ENCODE measurements around the gene MCF2L2. TPM values are rescaled to one million over a fixed set of nuclear protein-coding genes. Genes with fewer than 3 reads are reported as not detected.
"Not testable (repeated sequence)": the region's sequence is repeated elsewhere in the genome, so short reads cannot be mapped to it uniquely, and the experiment has no call there.

The MCF2L2 gene
- total and polyA plus RNA-seq, 3 donors from 2014 or later: 6.8 to 24.2 (median 14.6) TPM

- H3K27ac ChIP-seq: no peak overlapping the region
Measured at GRCh38 chr3:183375787-183376186, 52.6 kb downstream of the MCF2L2 start.

GRCh38 chr3:183375337-183375736 lies 53.1 kb downstream of the MCF2L2 start:
- no peak for DNase-seq
- Histone ChIP-seq H3K4me3 (no peak overlapping the region), H3K36me3 (ENCODE audit: low read depth, missing control alignments) (no peaks in the 10 kb centered on the region), H3K27ac (no peak overlapping the region), H3K4me1 (no peaks in the 10 kb centered on the region), H3K9me3 (no peaks in the 10 kb centered on the region), H3K27me3 (no peaks in the 10 kb centered on the region)
- intact Hi-C loops (cut with DNase I; ENCODE audit: low total_unique reads): no loop called here
- WGBS, 2 donors: 89% methylated on average over 6 of the region's 6 CpGs
- TF ChIP-seq POLR2A (IDR thresholded peaks at IDR 0.05): no peak

More at GRCh38 chr3:183375787-183376186, 52.6 kb downstream of the MCF2L2 start:
- H3K4me1 ChIP-seq: no peaks in the 10 kb centered on the region
- no peaks in the 10 kb centered on the region for H3K27me3 ChIP-seq
- TF ChIP-seq POLR2A (IDR thresholded peaks at IDR 0.05) (no peak), CTCF (IDR thresholded peaks at IDR 0.05) (no peak)
- DNase-seq: no peak
- WGBS, 2 donors: 80 to 85% methylated on average over 5 of the region's 5 CpGs
- H3K9me3 ChIP-seq: no peaks in the 10 kb centered on the region
- intact Hi-C loops (cut with DNase I; ENCODE audit: low total_unique reads): no loop called here
- no peaks in the 10 kb centered on the region for H3K36me3 ChIP-seq (ENCODE audit: low read depth, missing control alignments)
- H3K4me3 ChIP-seq: no peak overlapping the region

- Histone ChIP-seq H3K27me3 (no peaks in the 10 kb centered on the region), H3K27ac (no peak overlapping the region), H3K36me3 (ENCODE audit: low read depth, missing control alignments) (no peaks in the 10 kb centered on the region), H3K9me3 (no peaks in the 10 kb centered on the region), H3K4me3 (no peak overlapping the region), H3K4me1 (no peaks in the 10 kb centered on the region)
- WGBS, 2 donors: 84 to 93% methylated on average over 3 of the region's 3 CpGs
- TF ChIP-seq CTCF (IDR thresholded peaks at IDR 0.05) (no peak), POLR2A (IDR thresholded peaks at IDR 0.05) (no peak)
- no peak for DNase-seq
- intact Hi-C loops (cut with DNase I; ENCODE audit: low total_unique reads): no loop called here
Measured at GRCh38 chr3:183372911-183373310, 55.5 kb downstream of the MCF2L2 start.

GRCh38 chr3:183371600-183371968 lies 56.8 kb downstream of the MCF2L2 start:
- H3K9me3 ChIP-seq; H3K27me3 ChIP-seq; H3K4me1 ChIP-seq; H3K27ac ChIP-seq; H3K36me3 ChIP-seq (ENCODE audit: low read depth, missing control alignments); H3K4me3 ChIP-seq; intact Hi-C loops (cut with DNase I; ENCODE audit: low total_unique reads); DNase-seq: not testable (repeated sequence)
- 80% methylated on average over 5 of the region's 5 CpGs for WGBS, 2 donors

GRCh38 chr3:183370391-183370790 lies 58.0 kb downstream of the MCF2L2 start:
- WGBS, 2 donors: 95 to 98% methylated on average over 4 of the region's 4 CpGs
- DNase-seq: no peak
- Histone ChIP-seq H3K27ac (no peak overlapping the region), H3K4me1 (no peaks in the 10 kb centered on the region), H3K27me3 (no peaks in the 10 kb centered on the region), H3K4me3 (no peak overlapping the region), H3K9me3 (no peaks in the 10 kb centered on the region), H3K36me3 (ENCODE audit: low read depth, missing control alignments) (no peaks in the 10 kb centered on the region)
- intact Hi-C loops (cut with DNase I; ENCODE audit: low total_unique reads): no loop called here
- TF ChIP-seq POLR2A (IDR thresholded peaks at IDR 0.05) (no peak), CTCF (IDR thresholded peaks at IDR 0.05) (no peak)

GRCh38 chr3:183369627-183370026 lies 58.8 kb downstream of the MCF2L2 start:
- intact Hi-C loops (cut with DNase I; ENCODE audit: low total_unique reads): no loop called here

More at GRCh38 chr3:183369627-183370026, 58.8 kb downstream of the MCF2L2 start:
- Histone ChIP-seq H3K36me3 (ENCODE audit: low read depth, missing control alignments) (no peaks in the 10 kb centered on the region), H3K27ac (no peak overlapping the region), H3K4me3 (no peak overlapping the region), H3K4me1 (no peaks in the 10 kb centered on the region), H3K27me3 (no peaks in the 10 kb centered on the region), H3K9me3 (no peaks in the 10 kb centered on the region)
- TF ChIP-seq CTCF (IDR thresholded peaks at IDR 0.05) (no peak), POLR2A (IDR thresholded peaks at IDR 0.05) (no peak)
- 94% methylated on average over 2 of the region's 2 CpGs for WGBS, 2 donors
- no peak for DNase-seq
